Activated naive CD4-positive, alpha-beta T cell treated with anti-CD3 and anti-CD28 coated beads, Interleukin-2, amount 50 U/mL, for 24 hours (primary cell): ENCODE measurements around the gene SMIM7.
"Not testable (repeated sequence)": the region's sequence is repeated elsewhere in the genome, so short reads cannot be mapped to it uniquely, and the experiment has no call there.

Source experiments
- H3K27ac Mint-ChIP-seq: one replicate; pipeline ENCODE4 v1.8.0; 2021; ENCODE audit warnings: mild to moderate bottlenecking, mixed read lengths
- H3K27me3 Mint-ChIP-seq: one replicate; pipeline ENCODE4 v1.8.0; 2021; ENCODE audit warnings: mixed read lengths
- H3K36me3 Mint-ChIP-seq: one replicate; pipeline ENCODE4 v1.8.0; 2021; ENCODE audit warnings: mixed read lengths
- H3K4me1 Mint-ChIP-seq: one replicate; pipeline ENCODE4 v1.8.0; 2021; ENCODE audit warnings: mixed read lengths
- H3K4me3 Mint-ChIP-seq: one replicate; pipeline ENCODE4 v1.8.0; 2021; ENCODE audit warnings: mild to moderate bottlenecking, mixed read lengths
- H3K9me3 Mint-ChIP-seq: one replicate; pipeline ENCODE4 v1.8.0; 2021; ENCODE audit warnings: mixed read lengths

The SMIM7 gene

DNA sequence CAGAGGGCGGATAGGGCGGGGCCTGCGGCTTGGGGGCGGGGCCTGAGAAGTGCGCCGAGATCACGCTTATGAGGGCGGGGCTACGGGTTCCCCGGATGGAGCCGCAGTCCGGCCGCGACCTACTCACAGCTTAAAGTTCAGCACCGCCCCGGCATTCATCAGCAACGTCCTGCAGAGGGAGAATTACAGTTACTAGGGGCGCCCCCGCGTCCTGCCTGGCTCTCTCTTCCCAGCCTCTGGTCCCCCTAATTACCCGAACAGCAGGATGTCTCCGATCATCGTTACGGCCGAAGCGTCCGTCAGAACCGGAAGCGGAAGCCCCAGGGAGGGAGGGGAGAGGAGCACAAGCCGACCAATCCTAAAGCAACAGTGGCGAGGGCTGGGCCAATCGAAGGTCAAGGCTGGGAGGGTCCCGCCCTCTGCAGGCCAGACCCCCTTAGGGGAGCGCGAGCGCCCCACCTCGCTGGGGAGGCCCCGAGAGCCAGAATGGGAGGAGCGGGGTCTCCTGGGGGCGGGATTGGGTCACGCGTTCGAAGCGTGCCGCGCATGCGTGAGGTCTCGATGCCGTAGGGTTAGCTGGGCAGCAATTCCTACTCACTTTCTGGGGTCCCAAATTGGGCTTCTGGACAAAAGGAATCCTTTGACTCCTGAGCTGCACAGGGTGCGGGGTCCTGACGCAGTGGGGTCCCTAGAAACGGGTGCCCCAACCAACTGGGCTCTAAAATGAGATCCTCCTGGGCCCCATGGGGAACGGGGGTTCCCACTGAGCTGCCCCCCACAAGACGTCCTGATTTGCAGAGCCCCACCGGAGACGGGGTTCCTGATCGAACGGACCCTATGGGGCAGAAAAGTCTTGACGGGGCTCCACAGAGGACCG, at the start of gene SMIM7:
SMIM7 (minus strand) TSS at position 313 of the 877 bp plus-strand sequence; CDS start at position 279, 34 bp downstream.
- Mint-ChIP-seq H3K4me1 (peaks cover 32% of the 10 kb centered on the region), H3K36me3 (peaks cover 10% of the 10 kb centered on the region), H3K27me3 (no peaks in the 10 kb centered on the region), H3K4me3 (peak within 1 kb of the TSS; percentile 97), H3K9me3 (no peaks in the 10 kb centered on the region), H3K27ac (peak within 1 kb of the TSS; percentile 98)

DNA sequence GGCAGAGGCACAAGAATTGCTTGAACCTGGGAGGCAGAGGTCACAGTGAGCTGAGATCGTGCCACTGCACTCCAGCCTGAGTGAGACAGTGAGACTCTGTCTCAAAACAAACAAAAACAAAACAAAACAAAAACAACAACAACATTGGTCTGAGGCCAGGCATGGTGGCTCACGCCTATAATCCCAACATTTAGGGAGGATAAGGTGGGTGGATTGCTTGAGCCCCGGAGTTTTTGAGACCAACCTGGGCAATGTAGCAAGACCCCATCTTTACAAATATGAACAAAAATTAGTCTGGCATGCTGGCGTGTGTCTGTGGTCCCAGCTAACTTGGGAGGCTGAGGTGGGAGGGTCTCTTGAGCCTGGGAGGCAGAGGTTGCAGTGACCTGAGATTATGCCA, 43.7 kb upstream of the SMIM7 start:
- Mint-ChIP-seq H3K27ac (no peak overlapping the region), H3K4me1 (no peaks in the 10 kb centered on the region), H3K36me3 (no peaks in the 10 kb centered on the region), H3K27me3 (no peaks in the 10 kb centered on the region), H3K4me3 (no peak overlapping the region), H3K9me3 (no peaks in the 10 kb centered on the region)

GRCh38 chr19:16702123-16702522, 42.2 kb upstream of the SMIM7 start:
- Mint-ChIP-seq H3K36me3 (no peaks in the 10 kb centered on the region), H3K9me3 (no peaks in the 10 kb centered on the region), H3K4me1 (no peaks in the 10 kb centered on the region), H3K27ac (no peak overlapping the region), H3K27me3 (no peaks in the 10 kb centered on the region), H3K4me3 (no peak overlapping the region)

- H3K36me3 Mint-ChIP-seq = no peaks in the 10 kb centered on the region
These were observed 39.0 kb upstream of the SMIM7 start for GRCh38 chr19:16698914-16699313.

GRCh38 chr19:16688084-16688483, 28.1 kb upstream of the SMIM7 start:
- Mint-ChIP-seq H3K27me3 (no peaks in the 10 kb centered on the region), H3K4me1 (no peaks in the 10 kb centered on the region), H3K36me3 (no peaks in the 10 kb centered on the region), H3K4me3 (no peak overlapping the region), H3K27ac (no peak overlapping the region), H3K9me3 (no peaks in the 10 kb centered on the region)

More at GRCh38 chr19:16698914-16699313, 39.0 kb upstream of the SMIM7 start:
- Mint-ChIP-seq H3K27me3 (no peaks in the 10 kb centered on the region), H3K9me3 (no peaks in the 10 kb centered on the region), H3K4me1 (no peaks in the 10 kb centered on the region), H3K27ac (no peak overlapping the region), H3K4me3 (no peak overlapping the region)

DNA sequence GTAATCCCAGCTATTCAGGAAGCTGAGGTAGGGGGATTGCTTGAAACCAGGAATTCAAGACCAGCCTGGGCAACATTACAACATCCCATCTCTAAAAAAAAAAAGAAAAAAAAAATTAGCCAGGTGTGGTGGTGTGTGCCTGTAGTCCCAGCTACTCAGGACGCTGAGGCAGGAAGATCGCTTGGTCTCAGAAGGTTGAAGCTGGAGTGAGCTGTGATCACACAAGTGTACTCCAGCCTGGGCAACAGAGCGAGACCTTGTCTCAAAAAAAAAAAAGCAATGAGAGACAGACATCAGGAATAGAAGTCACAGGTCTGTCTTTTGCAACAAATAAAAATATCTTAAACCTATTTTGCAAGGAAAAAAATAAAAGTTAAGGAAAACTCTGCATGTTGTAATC, 24.3 kb upstream of the SMIM7 start:
- Mint-ChIP-seq H3K4me1 (no peaks in the 10 kb centered on the region), H3K4me3 (no peak overlapping the region), H3K27ac (no peak overlapping the region), H3K27me3 (no peaks in the 10 kb centered on the region), H3K9me3 (no peaks in the 10 kb centered on the region), H3K36me3 (peaks cover 4% of the 10 kb centered on the region)

DNA sequence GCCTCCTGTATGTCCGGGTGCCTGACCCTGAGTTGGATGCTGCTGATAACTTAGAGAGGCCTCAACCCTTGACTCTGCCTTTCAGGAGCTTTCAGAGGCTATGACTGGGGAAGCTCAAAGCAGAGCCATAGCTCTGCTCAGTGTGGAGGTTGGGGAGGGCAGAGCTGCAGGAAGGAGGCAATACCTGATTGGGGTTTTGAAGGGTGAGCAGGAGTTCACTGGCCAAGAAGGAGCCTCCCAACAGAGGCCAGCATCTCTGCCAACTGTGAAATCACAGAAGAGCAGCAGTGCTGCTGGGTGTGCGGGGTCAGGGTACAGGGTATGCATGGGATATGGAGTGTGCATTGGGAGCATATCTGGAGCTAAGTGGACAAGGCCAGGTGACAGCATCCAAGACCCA, 22.6 kb upstream of the SMIM7 start:
- no peak overlapping the region for H3K4me3 Mint-ChIP-seq
- H3K27ac Mint-ChIP-seq = no peak overlapping the region
- no peaks in the 10 kb centered on the region for H3K27me3 Mint-ChIP-seq
- peaks cover 4% of the 10 kb centered on the region for H3K36me3 Mint-ChIP-seq
- no peaks in the 10 kb centered on the region for H3K4me1 Mint-ChIP-seq
- no peaks in the 10 kb centered on the region for H3K9me3 Mint-ChIP-seq

DNA sequence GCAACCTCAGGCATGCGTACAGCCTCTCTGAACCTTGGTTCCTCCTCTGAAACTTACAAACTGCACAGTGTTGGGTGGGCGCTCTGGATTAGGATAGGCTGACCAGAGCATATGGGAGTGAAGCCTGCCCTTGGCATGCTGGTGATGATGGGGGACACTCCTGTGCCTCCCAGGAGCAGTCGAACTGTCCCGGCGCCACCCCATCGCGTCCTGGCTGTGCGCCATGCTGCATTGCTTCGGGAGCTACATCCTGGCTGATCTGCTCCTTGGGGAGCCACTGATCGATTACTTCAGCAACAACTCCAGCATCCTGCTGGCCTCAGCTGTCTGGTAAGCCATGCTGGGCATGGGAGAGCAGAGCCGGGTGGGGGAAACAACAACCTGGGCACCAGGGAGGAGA, 19.9 kb upstream of the SMIM7 start:
- Mint-ChIP-seq H3K27me3 (no peaks in the 10 kb centered on the region), H3K36me3 (peaks cover 4% of the 10 kb centered on the region), H3K9me3 (no peaks in the 10 kb centered on the region), H3K27ac (no peak overlapping the region), H3K4me3 (no peak overlapping the region), H3K4me1 (no peaks in the 10 kb centered on the region)

DNA sequence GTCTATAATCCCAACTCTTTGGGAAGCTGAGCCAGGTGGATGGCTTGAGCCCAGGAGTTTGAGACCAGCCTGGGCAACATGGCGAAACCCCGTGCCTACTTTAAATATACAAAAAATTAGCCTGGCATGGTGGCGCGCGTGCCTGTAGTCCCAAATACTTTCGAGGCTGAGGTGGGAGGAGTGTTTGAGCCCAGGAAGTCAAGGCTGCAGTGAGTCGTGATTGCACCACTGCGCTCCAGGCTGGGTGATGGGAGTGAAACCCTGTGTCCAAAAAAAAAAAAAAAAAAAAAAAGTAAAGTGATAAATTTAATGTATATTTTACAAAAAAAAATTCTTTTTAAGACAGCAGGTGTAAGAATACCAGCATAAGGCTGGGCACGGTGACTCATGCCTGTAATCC, 18.6 kb upstream of the SMIM7 start:
- no peaks in the 10 kb centered on the region for H3K27me3 Mint-ChIP-seq
- no peak overlapping the region for H3K4me3 Mint-ChIP-seq
- H3K9me3 Mint-ChIP-seq = no peaks in the 10 kb centered on the region
- H3K4me1 Mint-ChIP-seq = no peaks in the 10 kb centered on the region
- no peak overlapping the region for H3K27ac Mint-ChIP-seq
- peaks cover 4% of the 10 kb centered on the region for H3K36me3 Mint-ChIP-seq

- Mint-ChIP-seq H3K9me3 (no peaks in the 10 kb centered on the region), H3K27me3 (no peaks in the 10 kb centered on the region), H3K4me3 (no peak overlapping the region), H3K4me1 (no peaks in the 10 kb centered on the region), H3K36me3 (peaks cover 4% of the 10 kb centered on the region), H3K27ac (no peak overlapping the region)
These were observed 17.1 kb upstream of the SMIM7 start for GRCh38 chr19:16677055-16677454.

GRCh38 chr19:16676101-16676798, 16.3 kb upstream of the SMIM7 start:
- H3K27ac Mint-ChIP-seq = no peak overlapping the region
- H3K4me3 Mint-ChIP-seq = no peak overlapping the region
- peaks cover 4% of the 10 kb centered on the region for H3K36me3 Mint-ChIP-seq
- no peaks in the 10 kb centered on the region for H3K9me3 Mint-ChIP-seq
- no peaks in the 10 kb centered on the region for H3K27me3 Mint-ChIP-seq
- H3K4me1 Mint-ChIP-seq = no peaks in the 10 kb centered on the region

GRCh38 chr19:16673839-16674238, 13.9 kb upstream of the SMIM7 start:
- not testable (repeated sequence) for H3K9me3 Mint-ChIP-seq, H3K27ac Mint-ChIP-seq, H3K36me3 Mint-ChIP-seq, H3K4me1 Mint-ChIP-seq, H3K27me3 Mint-ChIP-seq, H3K4me3 Mint-ChIP-seq

GRCh38 chr19:16673231-16673630, 13.3 kb upstream of the SMIM7 start:
- no peak overlapping the region for H3K4me3 Mint-ChIP-seq
- H3K4me1 Mint-ChIP-seq = no peaks in the 10 kb centered on the region
- no peaks in the 10 kb centered on the region for H3K9me3 Mint-ChIP-seq
- no peak overlapping the region for H3K27ac Mint-ChIP-seq
- no peaks in the 10 kb centered on the region for H3K36me3 Mint-ChIP-seq
- no peaks in the 10 kb centered on the region for H3K27me3 Mint-ChIP-seq

DNA sequence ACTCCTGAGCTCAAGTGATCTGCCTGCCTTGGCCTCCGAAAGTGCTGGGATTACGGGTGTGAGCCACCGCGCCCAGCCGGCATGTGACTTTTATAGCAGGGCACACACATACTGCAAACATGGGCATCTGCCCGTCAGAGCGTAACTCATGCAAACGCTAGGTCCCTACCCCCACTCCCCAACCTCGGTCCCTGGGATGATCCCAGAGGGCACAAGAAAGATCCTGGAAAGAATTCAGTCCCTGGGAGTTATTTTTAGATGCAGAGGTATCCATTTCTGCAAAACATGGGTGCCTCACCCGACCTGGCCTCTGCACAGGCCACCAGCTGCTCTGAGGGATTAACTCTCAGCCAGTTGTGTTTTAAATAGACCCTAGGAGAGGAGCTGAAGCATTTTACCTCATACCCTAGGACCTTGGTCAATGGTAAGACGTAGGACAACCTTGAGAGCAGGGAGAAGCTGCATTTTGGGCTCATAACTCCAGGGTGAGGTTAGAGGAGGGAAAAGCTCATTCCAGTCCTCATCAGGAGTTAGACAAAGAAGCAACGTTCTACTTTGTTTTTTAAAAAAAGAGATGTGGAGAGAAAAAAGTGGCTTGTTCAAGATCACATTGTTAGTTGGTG, 11.8 kb upstream of the SMIM7 start:
- no peaks in the 10 kb centered on the region for H3K27me3 Mint-ChIP-seq
- no peak overlapping the region for H3K27ac Mint-ChIP-seq
- H3K4me1 Mint-ChIP-seq = no peaks in the 10 kb centered on the region
- H3K4me3 Mint-ChIP-seq = no peak overlapping the region
- no peaks in the 10 kb centered on the region for H3K9me3 Mint-ChIP-seq
- H3K36me3 Mint-ChIP-seq = no peaks in the 10 kb centered on the region

- H3K9me3 Mint-ChIP-seq = no peaks in the 10 kb centered on the region
- no peaks in the 10 kb centered on the region for H3K36me3 Mint-ChIP-seq
- no peaks in the 10 kb centered on the region for H3K4me1 Mint-ChIP-seq
- H3K27ac Mint-ChIP-seq = no peak overlapping the region
- no peaks in the 10 kb centered on the region for H3K27me3 Mint-ChIP-seq
- no peak overlapping the region for H3K4me3 Mint-ChIP-seq
These were observed 10.3 kb upstream of the SMIM7 start for GRCh38 chr19:16670291-16670690.

GRCh38 chr19:16668702-16669101, 8.8 kb upstream of the SMIM7 start:
- not testable (repeated sequence) for H3K36me3 Mint-ChIP-seq, H3K9me3 Mint-ChIP-seq, H3K27me3 Mint-ChIP-seq, H3K4me3 Mint-ChIP-seq, H3K27ac Mint-ChIP-seq, H3K4me1 Mint-ChIP-seq
